Progenitor cell of endocrine pancreas (in vitro differentiated cells): ENCODE data around the gene XRCC5. TPM values are rescaled to one million over a fixed set of nuclear protein-coding genes. Genes with fewer than 3 reads are reported as not detected.

ENCODE experiments used
- DNase-seq: peaks from one replicate; pipeline ENCODE4 v3.0.0; 2021; ENCODE audit warnings: low spot score; ENCODE audit not compliant: unreplicated experiment
- H3K27ac Mint-ChIP-seq: 2 replicates; pipeline ENCODE4 v1.8.0; 2021; ENCODE audit warnings: mild to moderate bottlenecking, moderate library complexity, mixed read lengths
- H3K27me3 Mint-ChIP-seq: 2 replicates; pipeline ENCODE4 v1.8.0; 2021; ENCODE audit warnings: mixed read lengths
- H3K36me3 Mint-ChIP-seq: 2 replicates; pipeline ENCODE4 v1.8.0; 2022; ENCODE audit warnings: mixed read lengths; ENCODE audit not compliant: insufficient read depth
- H3K4me1 Mint-ChIP-seq: 2 replicates; pipeline ENCODE4 v1.8.0; 2021; ENCODE audit warnings: low read depth, mixed read lengths
- H3K4me3 Mint-ChIP-seq: 2 replicates; pipeline ENCODE4 v1.8.0; 2021; ENCODE audit warnings: low read depth, mild to moderate bottlenecking, moderate library complexity, mixed read lengths
- H3K9me3 Mint-ChIP-seq: 2 replicates; pipeline ENCODE4 v1.8.0; 2021; ENCODE audit warnings: low read depth, mixed read lengths
- total RNA-seq: library from RNA; stranded (reverse); gene quantifications from 2 replicates; pipeline ENCODE4 v1.2.1, GENCODE V29; 2021
- TF ChIP-seq, protein P1 (sequence below): fragments of 200-600 bp; sonication (generic); IDR thresholded peaks from one replicate; pipeline ENCODE4 v1.5.0; 2021; ENCODE audit warnings: antibody characterized with exemption, mild to moderate bottlenecking; ENCODE audit not compliant: unreplicated experiment

The XRCC5 gene
- total RNA-seq, 1 donor from 2014 or later: 378 TPM

DNA sequence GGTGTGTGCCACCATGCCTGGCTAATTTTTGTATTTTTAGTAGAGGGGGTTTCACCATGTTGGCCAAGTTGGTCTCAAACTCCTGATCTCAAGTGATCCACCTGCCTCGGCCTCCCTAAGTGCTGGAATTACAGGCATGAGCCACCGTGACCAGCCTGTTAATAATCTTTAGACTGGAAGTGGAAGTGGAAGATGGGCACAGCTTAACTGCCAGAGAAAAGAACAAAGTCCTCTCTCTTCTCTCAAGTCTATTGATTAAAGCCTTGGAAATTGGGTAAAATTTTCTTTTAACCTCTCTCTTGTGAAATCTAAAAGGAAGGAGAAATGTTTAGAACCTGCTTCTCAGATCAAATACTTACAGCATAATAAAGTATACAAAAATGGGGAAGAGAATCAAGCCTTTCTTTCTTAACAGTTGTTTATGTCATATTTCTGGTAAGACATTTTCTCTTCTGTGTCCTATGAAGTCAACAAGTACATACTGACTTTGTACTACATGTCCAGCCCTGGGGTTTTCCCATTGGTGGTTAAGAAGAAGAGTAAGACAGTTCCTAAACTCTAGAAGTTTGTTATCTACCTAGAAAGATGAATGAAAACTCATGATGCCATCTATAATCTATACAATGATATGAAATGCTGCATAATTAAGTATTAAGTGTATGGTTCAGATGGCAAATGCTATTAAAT lies 22.8 kb upstream of the XRCC5 start:
- H3K4me1 Mint-ChIP-seq: peaks cover 26% of the 10 kb centered on the region
- peaks cover 13% of the 10 kb centered on the region for H3K27me3 Mint-ChIP-seq
- DNase-seq: no peak
- no peaks in the 10 kb centered on the region for H3K36me3 Mint-ChIP-seq
- H3K4me3 Mint-ChIP-seq: no peak overlapping the region
- TF ChIP-seq, protein P1, sequence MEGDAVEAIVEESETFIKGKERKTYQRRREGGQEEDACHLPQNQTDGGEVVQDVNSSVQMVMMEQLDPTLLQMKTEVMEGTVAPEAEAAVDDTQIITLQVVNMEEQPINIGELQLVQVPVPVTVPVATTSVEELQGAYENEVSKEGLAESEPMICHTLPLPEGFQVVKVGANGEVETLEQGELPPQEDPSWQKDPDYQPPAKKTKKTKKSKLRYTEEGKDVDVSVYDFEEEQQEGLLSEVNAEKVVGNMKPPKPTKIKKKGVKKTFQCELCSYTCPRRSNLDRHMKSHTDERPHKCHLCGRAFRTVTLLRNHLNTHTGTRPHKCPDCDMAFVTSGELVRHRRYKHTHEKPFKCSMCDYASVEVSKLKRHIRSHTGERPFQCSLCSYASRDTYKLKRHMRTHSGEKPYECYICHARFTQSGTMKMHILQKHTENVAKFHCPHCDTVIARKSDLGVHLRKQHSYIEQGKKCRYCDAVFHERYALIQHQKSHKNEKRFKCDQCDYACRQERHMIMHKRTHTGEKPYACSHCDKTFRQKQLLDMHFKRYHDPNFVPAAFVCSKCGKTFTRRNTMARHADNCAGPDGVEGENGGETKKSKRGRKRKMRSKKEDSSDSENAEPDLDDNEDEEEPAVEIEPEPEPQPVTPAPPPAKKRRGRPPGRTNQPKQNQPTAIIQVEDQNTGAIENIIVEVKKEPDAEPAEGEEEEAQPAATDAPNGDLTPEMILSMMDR: no peak
- H3K27ac Mint-ChIP-seq: no peak overlapping the region
- H3K9me3 Mint-ChIP-seq: no peaks in the 10 kb centered on the region

- Mint-ChIP-seq H3K4me1 (no peaks in the 10 kb centered on the region), H3K4me3 (no peak overlapping the region), H3K27ac (no peak overlapping the region), H3K36me3 (no peaks in the 10 kb centered on the region), H3K9me3 (no peaks in the 10 kb centered on the region), H3K27me3 (no peaks in the 10 kb centered on the region)
- DNase-seq: no peak
- TF ChIP-seq, protein P1: no peak
Observed at GRCh38 chr2:216090369-216090786, 18.8 kb upstream of the XRCC5 start.

DNA sequence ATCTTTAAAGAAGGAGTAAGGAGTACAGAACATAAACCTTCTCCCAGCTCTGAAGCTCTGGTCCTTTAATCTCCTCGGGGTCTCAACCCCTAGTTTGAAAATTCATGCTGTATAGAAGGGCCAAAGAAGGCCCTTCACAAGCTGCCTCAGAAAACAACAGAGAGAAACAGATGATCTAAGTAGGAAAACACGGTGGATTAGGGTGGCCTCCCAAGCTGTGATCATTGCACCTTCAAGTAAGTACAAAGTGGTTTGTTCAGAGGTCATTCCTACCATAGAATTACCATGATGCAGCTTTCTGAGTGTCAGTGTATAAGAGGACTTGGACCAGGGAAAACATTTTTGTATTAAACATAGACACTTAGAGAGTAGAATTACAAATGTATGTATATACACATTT lies 16.5 kb upstream of the XRCC5 start:
- Mint-ChIP-seq H3K27ac (peak overlapping the region; percentile 56), H3K9me3 (no peaks in the 10 kb centered on the region), H3K4me3 (no peak overlapping the region), H3K36me3 (no peaks in the 10 kb centered on the region), H3K4me1 (no peaks in the 10 kb centered on the region), H3K27me3 (no peaks in the 10 kb centered on the region)
- no peak for DNase-seq
- TF ChIP-seq, protein P1: no peak

DNA sequence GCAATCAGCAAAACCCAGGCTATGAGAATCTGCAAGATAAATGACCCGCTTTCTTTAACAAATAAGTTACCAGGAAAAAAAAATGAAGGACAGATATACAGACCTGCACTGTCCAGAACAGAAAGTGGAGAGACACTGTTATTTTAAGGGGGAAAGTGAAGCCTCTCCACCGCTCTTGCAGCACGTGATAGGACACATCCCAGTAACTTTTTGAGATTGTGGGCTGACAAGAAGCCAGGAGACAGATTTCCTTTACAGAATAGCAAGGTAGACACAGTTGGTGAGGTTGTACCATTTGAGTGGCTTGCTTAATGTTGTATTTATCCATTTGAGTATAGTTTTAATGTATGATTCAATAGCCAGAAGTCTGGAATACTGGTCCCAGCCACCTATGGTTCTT lies 14.4 kb upstream of the XRCC5 start:
- Mint-ChIP-seq H3K27ac (no peak overlapping the region), H3K4me1 (no peaks in the 10 kb centered on the region), H3K36me3 (no peaks in the 10 kb centered on the region), H3K27me3 (no peaks in the 10 kb centered on the region), H3K9me3 (no peaks in the 10 kb centered on the region), H3K4me3 (no peak overlapping the region)
- DNase-seq: no peak
- TF ChIP-seq, protein P1: no peak

- Mint-ChIP-seq H3K27me3 (no peaks in the 10 kb centered on the region), H3K4me1 (no peaks in the 10 kb centered on the region), H3K9me3 (no peaks in the 10 kb centered on the region), H3K36me3 (no peaks in the 10 kb centered on the region), H3K27ac (no peak overlapping the region), H3K4me3 (no peak overlapping the region)
- DNase-seq: no peak
- TF ChIP-seq, protein P1: no peak
Observed at GRCh38 chr2:216098421-216099334, 10.5 kb upstream of the XRCC5 start.
